Activated CD4-positive, alpha-beta T cell treated with anti-CD3 and anti-CD28 coated beads for 1 hour (primary cell): ENCODE results near the gene NXPH2.

Source experiments
- DNase-seq: peaks from one replicate; pipeline ENCODE4 v3.0.0-alpha.2; 2020

Gene NXPH2

DNA sequence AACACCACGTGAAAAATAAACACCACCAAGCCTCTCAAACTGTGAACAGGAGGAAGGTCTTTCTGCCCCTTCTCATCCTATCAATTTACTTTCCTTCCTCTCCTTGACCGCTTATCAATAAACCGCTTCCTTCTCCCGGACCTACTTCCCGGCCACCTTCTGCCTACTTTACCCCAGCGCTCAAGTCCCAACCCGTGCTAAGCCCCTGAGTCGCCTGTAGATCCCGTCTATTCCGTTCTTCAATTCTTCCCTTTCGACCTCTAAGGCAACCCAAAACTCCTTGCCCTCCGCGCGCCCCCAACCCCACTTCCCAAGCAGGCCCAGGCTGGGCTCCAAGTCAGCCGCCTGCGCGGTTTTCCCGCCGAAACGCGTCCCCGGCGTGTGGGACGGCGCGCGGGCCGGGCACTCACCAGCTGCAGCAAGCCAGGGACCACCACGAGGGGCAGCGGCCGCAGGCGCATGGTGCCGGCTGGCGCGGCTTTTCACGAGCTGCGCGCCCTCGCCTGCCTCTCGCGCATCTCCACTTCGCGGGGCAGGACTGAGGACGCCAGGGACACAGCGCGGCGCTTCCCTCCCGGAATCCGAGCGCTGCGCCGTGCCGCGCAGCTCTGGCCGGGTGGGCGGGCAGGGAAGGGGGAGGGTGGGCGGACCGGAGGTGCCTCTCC lies at the start of gene NXPH2:
TSS of gene NXPH2 (minus strand) at position 610 of the 665 bp plus-strand sequence. CDS start at position 461, 149 bp downstream.
- no peak for DNase-seq

- no peak for DNase-seq
Observed at GRCh38 chr2:138829326-138829919, 49.2 kb upstream of the NXPH2 start.

GRCh38 chr2:138827426-138828054 lies 47.4 kb upstream of the NXPH2 start:
- DNase-seq = no peak

GRCh38 chr2:138823666-138824065 lies 43.5 kb upstream of the NXPH2 start:
- DNase-seq = no peak

- no peak for DNase-seq
Observed at GRCh38 chr2:138819964-138820363, 39.8 kb upstream of the NXPH2 start.

DNA sequence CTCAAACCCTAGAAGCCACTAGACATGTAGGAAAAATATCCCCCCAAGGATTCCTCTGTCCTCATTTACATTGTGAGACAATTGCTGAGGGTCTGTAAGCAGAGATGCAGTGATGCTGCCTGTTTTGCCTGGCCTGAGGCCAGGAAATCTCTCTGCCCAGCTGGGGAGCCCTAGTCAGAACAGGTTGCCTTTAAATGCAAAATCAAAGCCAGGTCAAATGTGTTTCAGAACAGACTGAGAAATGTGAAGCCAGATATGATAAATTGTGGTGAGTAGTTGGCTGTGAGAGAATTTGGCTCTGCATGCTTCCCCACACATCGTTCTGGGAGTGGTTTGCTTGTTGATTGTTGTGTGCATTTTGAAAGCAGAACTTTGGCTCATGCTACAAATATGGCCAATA lies 38.4 kb upstream of the NXPH2 start:
- DNase-seq = no peak

GRCh38 chr2:138814123-138814898 lies 34.1 kb upstream of the NXPH2 start:
- DNase-seq = no peak

DNA sequence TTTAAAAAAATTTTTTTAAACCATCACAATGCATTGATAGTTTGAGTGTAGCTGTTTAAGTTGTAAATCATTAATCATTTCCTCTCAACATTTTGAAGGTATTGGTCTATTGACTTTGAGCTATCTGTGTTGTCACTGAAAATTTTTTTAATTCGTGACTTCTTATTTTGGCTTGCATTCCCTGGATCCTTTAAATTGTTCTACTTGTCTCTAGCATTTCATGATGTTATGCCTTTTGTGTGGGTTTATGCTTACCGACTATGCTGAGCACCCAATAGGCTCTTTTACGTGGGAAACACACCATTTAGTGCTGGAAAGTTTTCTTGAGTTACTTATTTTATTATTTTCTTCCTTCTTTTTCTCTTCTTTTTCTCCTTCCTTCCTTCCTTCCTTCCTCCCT lies 31.2 kb upstream of the NXPH2 start:
- DNase-seq = no peak

GRCh38 chr2:138794724-138795123 lies 14.5 kb upstream of the NXPH2 start:
- DNase-seq = no peak

DNA sequence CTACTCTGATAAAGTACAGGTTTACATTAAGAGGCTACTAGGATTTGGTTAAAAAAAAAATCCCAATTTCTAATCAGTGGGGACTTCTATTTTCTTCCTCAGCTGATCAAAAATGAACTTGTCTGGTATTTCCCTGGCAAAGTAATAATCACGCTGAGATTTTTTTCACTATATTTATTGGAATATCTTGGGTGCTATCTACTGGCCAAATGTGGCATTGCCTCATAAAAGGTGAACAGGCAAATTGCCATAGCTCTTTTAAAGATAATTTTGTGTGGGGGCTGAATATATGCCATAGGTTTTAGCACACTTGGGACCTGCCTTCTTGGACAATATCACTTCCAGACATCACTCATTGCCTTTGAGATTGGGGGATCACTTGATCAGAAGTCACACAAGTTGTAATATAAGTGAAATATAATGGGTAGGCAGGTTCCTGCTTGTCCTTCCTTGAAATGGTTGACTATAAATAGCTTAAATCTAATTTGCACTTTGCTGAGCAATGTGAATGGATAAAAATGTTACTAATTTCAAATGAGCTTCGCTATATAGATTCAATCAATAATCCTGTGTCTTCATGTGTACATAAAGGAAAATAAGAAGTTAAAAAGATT lies 7.0 kb upstream of the NXPH2 start:
- no peak for DNase-seq

GRCh38 chr2:138782383-138782782 lies 2.2 kb upstream of the NXPH2 start:
- DNase-seq = no peak

DNA sequence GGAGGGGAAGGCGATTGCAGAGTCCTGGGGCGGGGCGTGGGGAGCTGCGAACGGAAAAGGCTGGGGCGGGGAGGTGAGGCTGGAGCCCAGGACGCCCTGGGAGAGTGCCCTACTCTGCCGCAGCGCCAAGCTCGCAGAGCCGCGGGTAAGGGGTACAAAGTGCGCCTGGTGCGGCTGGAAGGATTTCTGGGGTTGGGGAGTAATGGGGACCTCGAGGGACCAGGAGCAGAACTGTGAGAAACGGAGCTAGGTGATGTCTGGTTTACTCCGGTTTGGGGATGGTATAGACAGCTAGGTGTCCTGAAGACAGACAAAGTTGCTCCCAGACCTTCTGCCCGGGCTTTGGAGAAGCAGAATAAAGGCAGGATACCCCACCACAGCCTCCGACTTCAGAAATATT lies 718 bp upstream of the NXPH2 start:
- DNase-seq = no peak

GRCh38 chr2:138780446-138780880 lies 273 bp upstream of the NXPH2 start:
- no peak for DNase-seq

GRCh38 chr2:138779406-138779780 lies 797 bp downstream of the NXPH2 start:
- no peak for DNase-seq

- DNase-seq = no peak
Observed at GRCh38 chr2:138777996-138778395, 2.2 kb downstream of the NXPH2 start.

DNA sequence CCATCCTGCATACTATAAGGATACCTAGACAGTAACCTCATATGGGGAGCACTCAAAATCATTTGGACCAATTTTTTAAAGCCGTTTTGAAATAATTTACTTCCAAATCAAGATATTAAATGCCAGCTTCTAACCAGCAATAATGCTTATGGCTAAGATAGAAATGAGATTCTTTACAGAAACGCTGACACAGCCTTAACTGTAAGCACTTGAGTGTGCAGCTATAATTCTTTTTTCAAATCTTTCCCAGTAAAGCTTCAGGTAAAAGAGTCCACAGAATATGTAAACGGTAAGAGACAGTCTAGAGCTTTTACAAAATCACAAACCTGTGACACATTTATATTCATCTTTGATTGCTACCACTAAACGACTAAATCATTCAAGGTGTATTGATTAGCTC lies 4.5 kb downstream of the NXPH2 start:
- no peak for DNase-seq

DNA sequence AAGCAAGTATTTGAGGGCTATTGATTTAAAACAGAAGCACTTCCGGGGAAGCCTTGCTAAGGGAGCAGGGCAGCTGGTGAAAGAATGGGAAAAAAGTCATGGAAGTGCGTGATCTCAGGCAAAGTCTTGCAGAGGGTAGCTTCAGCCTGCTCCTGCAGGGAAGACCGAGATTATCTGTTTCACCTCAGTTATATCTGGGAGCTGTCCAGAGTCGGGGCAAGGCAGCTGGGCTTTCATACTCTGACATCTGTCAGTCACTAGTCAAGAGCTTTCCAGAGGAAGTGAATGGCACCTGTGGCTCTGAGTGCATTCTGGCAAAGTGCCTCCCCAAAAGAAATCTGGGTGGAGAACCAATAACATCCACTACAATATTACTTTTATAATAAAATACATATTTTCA lies 8.7 kb downstream of the NXPH2 start:
- no peak for DNase-seq

DNA sequence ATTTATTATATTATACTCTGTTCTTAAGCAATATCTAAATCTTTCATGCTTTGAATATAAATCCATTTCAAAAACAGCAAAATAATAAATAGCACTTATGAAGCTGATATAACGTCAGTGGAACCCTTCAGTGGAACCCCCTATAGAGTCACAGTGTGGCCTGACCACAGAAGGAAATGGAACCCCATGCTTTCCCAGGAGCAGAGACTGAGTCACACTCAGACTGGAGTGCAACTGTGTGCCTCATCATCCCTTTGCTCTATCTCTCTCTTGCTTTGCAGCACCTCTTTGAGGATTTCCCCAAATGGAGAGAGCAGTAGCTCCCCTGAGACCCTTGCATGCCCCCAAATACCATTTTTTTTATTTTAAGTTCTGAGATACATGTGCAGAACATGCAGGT lies 13.1 kb downstream of the NXPH2 start:
- DNase-seq = no peak

- DNase-seq = no peak
Observed at GRCh38 chr2:138766464-138766863, 13.7 kb downstream of the NXPH2 start.

- no peak for DNase-seq
Observed at GRCh38 chr2:138763971-138764370, 16.2 kb downstream of the NXPH2 start.

DNA sequence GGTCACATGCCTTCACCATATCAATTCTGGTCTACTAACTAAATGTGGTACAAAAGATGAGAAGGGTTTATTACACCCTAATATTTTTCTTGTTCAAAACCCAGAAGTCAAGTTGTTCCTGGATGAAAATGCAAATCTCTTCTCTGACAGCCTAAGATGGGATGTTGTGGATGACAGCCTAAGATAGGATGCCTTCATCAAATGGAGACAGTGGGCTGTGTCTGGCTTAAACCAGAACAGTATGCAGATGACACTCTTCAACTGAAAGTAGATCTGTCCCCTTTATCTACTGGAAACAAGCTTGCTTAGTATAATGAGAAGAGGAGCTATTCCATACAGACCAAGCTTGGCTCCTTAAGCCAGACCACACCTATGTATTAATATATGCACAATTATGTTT lies 17.7 kb downstream of the NXPH2 start:
- no peak for DNase-seq

- DNase-seq = no peak
Observed at GRCh38 chr2:138760676-138761075, 19.5 kb downstream of the NXPH2 start.

GRCh38 chr2:138757384-138757783 lies 22.8 kb downstream of the NXPH2 start:
- no peak for DNase-seq
